Measurements from ENCODE around the gene EREG. TPM values are rescaled to one million over a fixed set of nuclear protein-coding genes. Genes with fewer than 3 reads are reported as not detected.
A peak's percentile ranks its signal among the peaks of the same experiment; 100 is the strongest.

The EREG gene
- total RNA-seq, 1 donor from 2014 or later: 3.1 TPM

- peak; percentile 43 for DNase-seq (ENCODE audit: low read depth)
- TF ChIP-seq CTCF (conservative IDR thresholded peaks at IDR 0.05; ENCODE audit: low read depth, low read length): peak; percentile 79
- no peak overlapping the region for H3K4me3 ChIP-seq (ENCODE audit: low read depth, low read length)
Measured at GRCh38 chr4:74320559-74321118, 44.3 kb upstream of the EREG start.

- TF ChIP-seq CTCF (conservative IDR thresholded peaks at IDR 0.05; ENCODE audit: low read depth, low read length): no peak
- no peak overlapping the region for H3K4me3 ChIP-seq (ENCODE audit: low read depth, low read length)
- DNase-seq (ENCODE audit: low read depth): no peak
Measured at GRCh38 chr4:74322301-74322700, 42.6 kb upstream of the EREG start.

GRCh38 chr4:74323663-74324062, 41.3 kb upstream of the EREG start:
- no peak for TF ChIP-seq CTCF (conservative IDR thresholded peaks at IDR 0.05; ENCODE audit: low read depth, low read length)
- no peak for DNase-seq (ENCODE audit: low read depth)
- H3K4me3 ChIP-seq (ENCODE audit: low read depth, low read length): no peak overlapping the region

GRCh38 chr4:74324262-74324661, 40.7 kb upstream of the EREG start:
- no peak for TF ChIP-seq CTCF (conservative IDR thresholded peaks at IDR 0.05; ENCODE audit: low read depth, low read length)
- no peak overlapping the region for H3K4me3 ChIP-seq (ENCODE audit: low read depth, low read length)
- no peak for DNase-seq (ENCODE audit: low read depth)

GRCh38 chr4:74325886-74326285, 39.1 kb upstream of the EREG start:
- TF ChIP-seq CTCF (conservative IDR thresholded peaks at IDR 0.05; ENCODE audit: low read depth, low read length): no peak
- DNase-seq (ENCODE audit: low read depth): no peak
- H3K4me3 ChIP-seq (ENCODE audit: low read depth, low read length): no peak overlapping the region

GRCh38 chr4:74327762-74328161, 37.2 kb upstream of the EREG start:
- no peak for DNase-seq (ENCODE audit: low read depth)
- H3K4me3 ChIP-seq (ENCODE audit: low read depth, low read length): no peak overlapping the region

More at GRCh38 chr4:74327762-74328161, 37.2 kb upstream of the EREG start:
- TF ChIP-seq CTCF (conservative IDR thresholded peaks at IDR 0.05; ENCODE audit: low read depth, low read length): no peak
